Transverse colon (tissue), 3 donors: ENCODE results near the gene KSR1.

Source experiments
- EP300 ChIP-seq: sonication (generic); formaldehyde crosslinking; IDR thresholded peaks from one replicate; pipeline ENCODE4 v1.6.1; 2017; ENCODE audit warnings: antibody characterized with exemption, low read depth
- POLR2A ChIP-seq: fragments of 450-650 bp; IDR thresholded peaks from one replicate; pipeline ENCODE4 v1.6.1; 2016; ENCODE audit warnings: antibody characterized with exemption, mild to moderate bottlenecking, moderate library complexity
- TF ChIP-seq, protein P1 (sequence below), 5 experiments: fragments of 200-600 bp in 3 of 5; fragments of 450-650 bp in 2 of 5; sonication (generic) in 3 of 5; IDR thresholded peaks; 1 replicate in 2 of 5; 2 replicates in 3 of 5; pipeline ENCODE4 v1.5.1; 2016 to 2017; ENCODE audit warnings: antibody characterized with exemption in 5 of 5, inconsistent platforms in 3 of 5, mild to moderate bottlenecking in 2 of 5, moderate library complexity in 1 of 5

DNA sequence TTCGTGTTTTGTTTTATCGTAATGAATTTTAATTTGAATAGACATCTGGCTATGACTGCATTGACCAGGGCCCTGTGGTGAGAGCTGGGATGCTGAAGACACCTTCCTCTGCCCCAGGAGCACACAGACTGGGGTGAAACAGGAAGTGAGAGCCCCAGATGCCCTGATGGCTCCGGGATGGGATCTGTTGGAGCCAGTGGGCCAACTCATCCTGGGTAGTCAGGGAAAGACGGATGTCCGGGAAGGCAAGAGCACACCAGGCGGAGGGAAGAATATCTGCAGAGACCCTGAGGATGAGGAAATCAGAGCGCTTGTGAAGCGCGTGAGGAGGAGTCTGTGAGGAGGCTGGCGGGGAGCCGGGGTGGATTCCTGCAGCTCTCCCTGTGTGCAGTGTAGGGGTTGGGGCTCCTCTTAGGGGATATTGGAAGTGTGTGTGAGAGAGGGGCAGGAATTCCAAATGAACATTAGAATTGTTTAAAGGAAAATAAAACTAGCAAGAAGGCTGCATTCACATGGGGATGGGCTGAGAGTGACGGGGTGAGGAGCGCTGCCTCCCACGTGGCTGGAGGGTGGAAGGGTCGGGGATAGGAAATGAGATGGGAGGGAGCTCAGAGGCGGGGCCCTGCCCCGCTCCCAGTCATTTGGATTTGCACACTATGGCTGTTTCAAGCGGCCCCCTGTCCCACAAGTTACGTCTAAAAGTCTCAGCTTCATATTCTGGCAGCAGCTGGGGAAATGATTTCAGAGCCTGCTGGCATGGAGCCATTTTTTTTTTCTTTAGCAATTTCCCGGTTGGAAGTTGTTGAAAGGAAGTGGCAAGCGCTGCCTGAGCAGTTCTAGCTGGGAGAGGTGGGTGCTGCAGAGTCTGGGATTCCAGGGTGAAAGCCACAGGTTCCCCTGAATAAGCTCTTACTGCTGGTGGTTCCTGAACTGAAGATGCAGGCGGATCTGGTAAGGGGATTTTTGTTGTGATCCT is 103.5 kb downstream of the KSR1 start:
- TF ChIP-seq EP300 = no peak
- TF ChIP-seq POLR2A = no peak
- TF ChIP-seq, protein P1, sequence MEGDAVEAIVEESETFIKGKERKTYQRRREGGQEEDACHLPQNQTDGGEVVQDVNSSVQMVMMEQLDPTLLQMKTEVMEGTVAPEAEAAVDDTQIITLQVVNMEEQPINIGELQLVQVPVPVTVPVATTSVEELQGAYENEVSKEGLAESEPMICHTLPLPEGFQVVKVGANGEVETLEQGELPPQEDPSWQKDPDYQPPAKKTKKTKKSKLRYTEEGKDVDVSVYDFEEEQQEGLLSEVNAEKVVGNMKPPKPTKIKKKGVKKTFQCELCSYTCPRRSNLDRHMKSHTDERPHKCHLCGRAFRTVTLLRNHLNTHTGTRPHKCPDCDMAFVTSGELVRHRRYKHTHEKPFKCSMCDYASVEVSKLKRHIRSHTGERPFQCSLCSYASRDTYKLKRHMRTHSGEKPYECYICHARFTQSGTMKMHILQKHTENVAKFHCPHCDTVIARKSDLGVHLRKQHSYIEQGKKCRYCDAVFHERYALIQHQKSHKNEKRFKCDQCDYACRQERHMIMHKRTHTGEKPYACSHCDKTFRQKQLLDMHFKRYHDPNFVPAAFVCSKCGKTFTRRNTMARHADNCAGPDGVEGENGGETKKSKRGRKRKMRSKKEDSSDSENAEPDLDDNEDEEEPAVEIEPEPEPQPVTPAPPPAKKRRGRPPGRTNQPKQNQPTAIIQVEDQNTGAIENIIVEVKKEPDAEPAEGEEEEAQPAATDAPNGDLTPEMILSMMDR (IDR thresholded peaks at IDR 0.05) = peak in 1 of 5 experiments; percentile 10
